A673 (cell line): ENCODE measurements around the gene DDIAS.

Source experiments
- CTCF ChIP-seq: fragments of 300-800, 200-600 bp; sonication (generic); conservative IDR thresholded peaks from 2 replicates; pipeline ENCODE4 v1.5.1; 2017; ENCODE audit warnings: low read depth, mild to moderate bottlenecking, antibody characterized with exemption, low read length, moderate library complexity, mixed read lengths
- EZH2 ChIP-seq: fragments of 200-600 bp; sonication (generic); IDR thresholded peaks from 2 replicates; pipeline ENCODE4 v1.6.1; 2017; ENCODE audit warnings: borderline replicate concordance, low read depth, mild to moderate bottlenecking, mixed read lengths, antibody characterized with exemption, low read length; ENCODE audit not compliant: poor library complexity, severe bottlenecking

- TF ChIP-seq CTCF (no peak), EZH2 (no peak)
Measured at GRCh38 chr11:82903843-82904586, 2.5 kb downstream of the DDIAS start.
